DLD1 (cell line): ENCODE data around the gene RAP2A.

ENCODE experiments used
- in situ Hi-C: cut with HindIII; loops from 2 replicates; pipeline ENCODE4 v1.10.0; 2017; ENCODE audit warnings: low sequenced_read_pairs

Gene RAP2A

DNA sequence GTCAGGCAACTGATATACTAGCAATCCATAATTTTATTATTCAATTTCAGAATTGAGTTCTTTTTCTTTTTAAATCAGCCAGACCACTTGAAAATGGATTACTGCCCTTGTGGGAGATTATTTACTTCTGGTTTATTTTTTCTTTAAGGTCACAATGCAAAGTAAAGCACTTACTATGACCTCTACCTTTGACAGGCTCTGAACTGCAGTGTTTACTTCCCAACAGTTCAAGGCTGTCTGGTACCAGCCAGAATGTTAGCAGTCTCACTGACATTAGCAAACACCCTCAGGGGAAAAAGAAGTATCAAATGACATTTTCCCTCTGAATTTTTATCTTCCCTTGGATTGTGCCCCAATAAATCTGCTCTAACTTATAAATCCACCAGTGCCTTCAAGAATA, 57.5 kb downstream of the RAP2A start:
- in situ Hi-C loops = no loop called here

DNA sequence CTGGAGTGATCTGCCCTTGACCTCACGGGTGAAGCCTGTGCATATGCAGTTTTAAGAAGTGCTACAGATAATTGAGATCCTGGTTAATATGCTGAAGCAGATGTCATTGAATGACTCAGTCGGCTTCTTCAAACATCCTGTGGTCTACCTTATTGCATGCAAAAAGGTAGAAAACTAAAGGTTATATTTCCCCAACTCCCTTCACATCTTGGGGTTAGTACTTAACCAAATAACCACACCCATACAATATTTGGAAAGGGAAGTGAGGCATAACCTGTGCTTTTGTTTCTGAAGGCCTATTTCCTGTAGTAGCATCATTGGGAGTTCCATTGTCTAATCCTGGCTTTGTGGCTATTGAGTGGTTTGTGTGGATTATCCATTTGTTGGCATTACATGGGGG, 58.3 kb downstream of the RAP2A start:
- in situ Hi-C loops = no loop called here

DNA sequence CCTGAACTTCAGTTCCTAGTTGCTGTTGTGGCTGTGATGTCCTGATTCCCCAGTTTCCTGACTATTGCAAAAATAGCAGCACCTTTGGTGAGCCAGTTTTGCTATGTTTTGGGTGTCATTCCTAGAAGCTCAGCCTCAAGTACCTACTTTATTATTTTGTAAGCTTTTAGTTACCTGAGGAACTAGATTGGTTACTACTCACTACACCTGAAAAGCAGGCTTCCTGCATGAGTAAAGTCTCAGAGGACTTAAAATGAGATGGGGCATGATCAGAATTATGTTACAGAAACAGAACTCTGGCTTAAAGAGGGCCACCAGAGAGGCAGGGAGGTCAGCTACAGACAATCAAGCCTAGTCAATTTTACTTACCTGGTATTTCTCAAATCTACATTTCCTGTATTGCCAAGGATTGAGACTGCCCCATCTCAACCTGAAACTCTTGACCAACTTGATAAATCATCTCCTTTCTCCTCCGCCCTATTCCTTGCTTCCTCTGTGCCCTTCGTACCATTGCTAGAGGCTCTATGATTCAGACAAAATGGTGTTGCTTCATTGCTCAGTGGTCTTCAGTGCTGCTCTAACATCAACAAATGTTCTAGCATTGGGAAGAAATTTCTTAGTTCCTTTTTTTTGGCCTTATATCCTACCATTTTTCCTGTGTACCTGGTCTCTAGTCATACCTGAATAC, 58.9 kb downstream of the RAP2A start:
- in situ Hi-C loops = no loop called here

DNA sequence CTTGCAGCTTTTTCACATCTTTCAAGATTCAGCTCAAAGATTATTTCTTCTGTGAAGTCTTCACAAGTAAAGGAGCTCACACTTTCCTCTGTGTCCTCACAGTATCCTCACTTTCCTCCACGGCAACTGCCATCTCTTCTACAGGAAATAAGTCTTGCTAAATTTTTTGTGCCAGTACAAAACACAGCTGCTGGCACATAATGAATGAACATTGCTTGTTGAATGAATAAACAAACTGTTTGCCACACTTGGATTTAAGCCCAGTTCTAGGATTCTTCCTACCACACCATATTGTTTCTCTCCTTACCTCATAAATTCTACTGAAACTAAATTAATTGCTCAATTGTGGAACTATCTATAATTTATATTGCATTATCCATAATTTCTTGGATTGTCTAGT, 59.5 kb downstream of the RAP2A start:
- in situ Hi-C loops = no loop called here

DNA sequence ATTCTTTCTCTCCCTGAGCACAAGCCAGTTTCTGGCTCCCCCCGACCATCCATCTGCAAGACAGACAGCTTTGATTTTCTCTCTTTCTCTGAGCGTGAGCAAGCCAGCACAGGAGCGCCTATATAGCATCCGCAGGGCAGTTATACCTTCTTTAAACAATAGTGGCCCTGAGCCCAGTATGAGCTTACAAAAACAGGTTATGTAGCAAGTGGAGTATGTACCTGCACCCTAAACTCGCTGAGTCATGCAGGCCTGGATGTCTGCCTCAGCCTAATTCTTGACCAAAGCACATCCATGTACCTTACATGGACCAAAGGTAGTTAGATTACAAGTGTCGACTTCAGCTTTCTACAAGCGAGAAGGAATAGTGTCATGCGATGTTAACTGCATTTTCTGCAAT, 61.7 kb downstream of the RAP2A start:
- in situ Hi-C loops = no loop called here

DNA sequence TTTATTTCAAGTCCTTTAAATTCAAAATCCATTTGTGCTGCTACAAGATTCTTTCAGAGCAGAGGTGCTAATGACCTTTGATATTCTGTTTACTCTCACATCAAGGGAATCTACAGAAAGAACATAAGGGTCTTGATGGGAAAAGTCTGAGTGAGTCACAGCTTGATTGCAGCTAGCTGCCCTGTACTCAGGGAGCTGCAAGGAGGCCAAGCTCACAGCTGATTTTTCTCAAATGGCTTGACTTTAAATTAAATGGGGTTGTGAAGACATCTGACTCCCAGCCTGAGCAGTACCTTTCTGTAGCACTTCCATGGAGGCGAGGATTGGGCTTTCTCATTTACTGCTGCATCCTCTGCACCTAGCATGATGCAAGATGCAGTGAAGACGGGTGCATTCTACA, 62.5 kb downstream of the RAP2A start:
- in situ Hi-C loops = no loop called here

DNA sequence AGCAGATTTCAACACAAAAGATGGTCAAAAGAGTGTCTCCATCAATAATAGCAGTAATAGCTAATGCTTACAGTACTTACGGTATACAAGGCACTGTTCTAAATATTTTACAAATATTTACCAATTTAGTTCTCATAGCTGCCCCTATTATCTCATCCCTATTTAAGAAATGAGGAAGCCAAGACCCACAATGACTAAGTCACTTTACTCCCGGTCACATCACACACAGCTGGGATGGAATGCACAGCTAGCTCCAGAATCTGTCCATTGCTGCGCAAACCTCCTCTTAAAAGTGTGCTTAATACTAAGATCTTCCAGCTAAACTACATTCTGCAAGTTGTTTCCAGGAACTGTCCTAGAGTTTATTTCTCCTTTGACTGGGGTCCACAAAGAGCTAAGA, 63.4 kb downstream of the RAP2A start:
- in situ Hi-C loops = no loop called here

DNA sequence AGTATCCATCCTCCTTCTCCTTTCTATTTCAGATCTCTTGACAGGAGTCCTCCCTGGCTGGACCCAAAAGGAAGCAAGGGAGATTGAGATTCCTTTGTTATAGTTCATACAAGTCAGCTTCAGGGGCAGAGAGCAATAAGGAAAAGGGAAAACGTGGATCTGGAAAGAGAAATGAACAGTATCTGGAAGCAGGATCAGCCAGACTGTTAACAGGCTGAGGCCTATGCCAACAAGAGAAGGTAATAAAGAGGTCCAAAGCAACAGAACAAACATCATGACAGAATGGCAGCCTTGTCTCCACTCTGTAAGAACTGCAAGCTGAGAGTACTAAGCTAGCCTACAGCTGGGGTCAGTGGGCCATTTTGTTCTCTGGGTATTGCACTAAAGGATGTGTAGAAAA, 64.5 kb downstream of the RAP2A start:
- in situ Hi-C loops = no loop called here

DNA sequence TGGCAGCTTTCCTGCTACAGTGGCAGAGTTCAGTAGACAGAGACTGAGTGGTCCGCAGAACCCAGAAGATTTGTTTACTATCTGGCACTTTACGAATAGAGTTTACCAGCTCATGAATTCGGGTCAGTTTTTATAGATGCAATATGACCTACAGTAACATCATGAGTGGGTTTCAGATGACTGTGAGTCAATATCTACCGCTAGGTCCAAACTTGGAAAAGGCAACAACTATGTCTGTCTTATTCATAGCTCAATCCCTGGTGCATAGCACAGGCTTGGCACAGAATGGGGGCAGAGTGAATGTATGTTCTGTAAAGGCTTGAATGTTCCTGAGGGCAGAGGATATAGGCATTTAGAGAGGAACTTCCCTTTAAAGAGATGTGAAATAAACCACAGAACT, 65.2 kb downstream of the RAP2A start:
- in situ Hi-C loops = no loop called here

DNA sequence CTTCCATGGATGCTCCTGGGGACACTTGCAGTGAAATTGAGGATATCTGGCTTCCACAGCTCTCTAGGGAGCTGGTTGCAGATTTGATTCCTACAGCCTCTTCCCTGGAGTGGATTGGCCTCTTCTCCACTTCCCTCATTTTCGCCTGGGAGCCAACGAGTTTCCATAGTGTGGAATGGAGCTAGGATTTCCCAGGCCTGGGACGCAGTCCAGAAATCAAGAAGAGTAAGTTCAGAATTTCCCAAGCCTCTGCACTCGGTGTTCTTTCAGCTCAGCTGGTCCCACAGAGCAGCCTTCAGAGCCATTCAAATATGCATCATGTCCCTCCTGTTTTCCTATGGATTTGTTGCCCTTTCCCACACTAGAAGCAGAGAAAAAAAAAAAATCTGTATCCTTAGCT, 68.2 kb downstream of the RAP2A start:
- in situ Hi-C loops = no loop called here

DNA sequence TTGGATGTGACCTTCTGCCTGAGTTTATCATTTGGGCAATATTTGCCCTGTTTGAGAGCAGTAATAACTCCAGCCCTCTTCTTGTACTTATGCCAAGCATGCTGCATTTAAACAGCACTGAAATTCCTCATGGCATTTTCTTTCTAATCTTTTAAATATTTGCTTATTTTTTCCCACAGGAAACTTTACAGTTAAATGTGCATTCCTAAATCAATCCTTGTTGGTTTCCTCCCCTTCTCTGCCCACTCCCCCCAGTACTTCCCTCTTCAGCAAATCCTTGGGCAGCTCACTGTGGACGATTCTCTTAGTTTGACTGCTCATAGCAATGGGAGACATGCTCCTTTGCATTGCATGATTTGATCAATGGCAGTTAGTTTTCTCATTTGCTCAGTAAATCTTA, 68.7 kb downstream of the RAP2A start:
- in situ Hi-C loops = no loop called here

DNA sequence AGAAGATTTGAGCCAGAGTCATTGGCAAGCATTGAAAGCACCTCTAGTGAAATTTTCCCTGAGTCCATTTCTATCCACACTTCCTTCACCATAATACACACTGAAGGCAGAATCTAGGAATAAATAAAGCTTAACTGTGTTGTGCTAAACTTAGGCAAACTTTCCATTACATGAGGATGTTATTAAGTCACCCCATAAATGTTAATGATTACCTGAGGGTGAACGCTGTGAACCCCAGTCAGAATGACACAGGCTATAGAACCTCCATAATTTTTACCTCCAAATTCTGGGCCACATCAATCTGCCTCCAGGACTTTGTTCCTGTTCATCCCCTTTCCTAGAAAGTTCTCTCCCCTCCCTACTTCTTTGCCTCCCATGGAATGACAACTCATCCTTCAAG, 71.0 kb downstream of the RAP2A start:
- in situ Hi-C loops = no loop called here

DNA sequence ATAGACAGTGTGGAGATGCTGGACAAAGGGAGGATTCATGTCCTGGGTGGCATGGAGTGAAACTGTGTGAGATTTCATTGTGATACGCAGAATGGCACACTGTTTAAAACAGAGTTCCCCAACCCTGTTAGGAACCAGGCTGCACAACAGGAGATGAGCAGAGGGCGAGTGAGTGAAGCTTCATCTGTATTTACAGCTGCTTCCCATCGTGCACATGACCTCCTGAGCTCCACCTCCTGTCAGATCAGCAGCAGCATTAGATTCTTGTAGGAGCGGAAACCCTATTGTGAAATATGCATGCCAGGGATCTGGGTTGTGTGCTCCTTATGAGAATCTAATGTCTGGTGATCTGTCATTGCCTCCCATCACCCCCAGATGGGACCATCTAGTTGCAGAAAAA, 72.5 kb downstream of the RAP2A start:
- in situ Hi-C loops = no loop called here

DNA sequence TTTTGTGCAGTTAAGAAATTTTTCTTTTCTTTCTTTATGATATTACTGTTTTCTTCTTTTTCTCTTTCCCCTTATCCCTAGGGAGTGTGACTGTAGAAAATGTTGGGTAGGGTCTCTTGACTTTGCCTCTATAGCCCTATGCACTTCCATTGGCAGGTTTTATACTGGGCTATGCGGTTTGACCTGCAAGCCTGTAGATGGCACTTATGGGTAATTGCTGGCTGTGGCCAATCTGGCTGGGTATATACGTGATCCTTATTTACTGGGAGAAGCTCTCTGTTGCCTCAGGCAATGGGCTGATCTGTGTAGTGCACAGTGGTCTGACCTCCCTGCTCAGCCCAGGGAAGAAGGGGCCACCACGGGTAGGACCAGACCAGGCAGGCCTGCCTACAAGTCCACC, 78.8 kb downstream of the RAP2A start:
- in situ Hi-C loops = no loop called here

DNA sequence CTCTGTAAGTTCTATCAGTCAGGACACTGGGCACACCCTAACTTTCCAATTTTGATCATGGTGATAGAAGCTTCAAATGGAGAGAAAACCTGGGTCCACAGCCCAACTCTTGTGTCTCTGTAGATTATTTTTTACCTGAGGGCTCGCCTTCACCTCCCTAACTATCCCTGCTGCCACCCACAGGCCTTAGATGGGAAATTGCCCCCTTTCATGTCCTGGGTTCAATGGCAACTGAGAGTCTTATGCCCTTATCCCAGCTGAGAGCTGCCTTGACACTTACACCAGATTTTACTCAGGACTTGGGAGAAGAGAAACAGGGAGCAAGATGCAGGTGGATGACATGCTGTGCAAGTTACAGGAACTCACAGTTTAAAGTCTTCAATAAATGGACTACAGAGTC, 81.7 kb downstream of the RAP2A start:
- in situ Hi-C loops = no loop called here

DNA sequence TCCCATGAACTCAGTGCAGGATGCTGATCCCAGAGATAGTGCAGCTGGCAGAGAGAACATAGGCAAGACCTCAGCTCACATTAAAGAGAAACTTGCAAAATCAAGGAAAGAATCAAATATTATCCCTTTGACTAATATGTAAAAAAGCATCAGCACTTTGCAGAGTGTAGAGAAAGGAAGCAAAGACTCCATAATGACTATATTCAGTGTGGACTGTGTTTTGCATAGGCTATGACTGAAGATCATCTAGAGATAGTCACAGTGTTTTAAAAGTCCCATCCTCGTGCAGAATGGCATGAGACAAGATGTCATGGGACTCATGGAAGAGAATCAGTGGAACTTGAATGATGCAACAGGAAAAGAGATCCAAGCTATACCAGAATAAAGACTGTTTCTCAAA, 84.0 kb downstream of the RAP2A start:
- in situ Hi-C loops = no loop called here
